B cell (primary cell): ENCODE results near the gene TMUB2. TPM values are rescaled to one million over a fixed set of nuclear protein-coding genes. Genes with fewer than 3 reads are reported as not detected.
"Not testable (repeated sequence)": the region's sequence is repeated elsewhere in the genome, so short reads cannot be mapped to it uniquely, and the experiment has no call there.

Experiments used
- ATAC-seq: fragments of 200-7000 bp; cut with Tn5 transposase; one replicate; pipeline ENCODE4 v1.10.0; 2021; ENCODE audit warnings: low read depth, mild to moderate bottlenecking, moderate number of reproducible peaks, moderate library complexity
- CTCF ChIA-PET: fragments of 350-600 bp; sonication (Branson Sonifier 250); formaldehyde crosslinking; loops from one replicate; lab custom pipeline; 2021; ENCODE audit warnings: antibody characterized with exemption, inconsistent platforms; lab: Charles Lee
- POLR2A ChIA-PET: fragments of 350-600 bp; sonication (Branson Sonifier 250); formaldehyde crosslinking; loops from one replicate; lab custom pipeline; 2021; ENCODE audit warnings: antibody characterized with exemption; lab: Charles Lee
- DNase-seq: peaks from one replicate; pipeline ENCODE4 v3.0.0; 2013
- H2AFZ ChIP-seq: 2 replicates; pipeline ENCODE4 v1.6.1; 2012; ENCODE audit warnings: mild to moderate bottlenecking, low read depth, low read length; ENCODE audit not compliant: insufficient read depth, poor library complexity, severe bottlenecking
- H3K27ac ChIP-seq, 2 donors: 1 replicate in 1 of 2; 2 replicates in 1 of 2; pipeline ENCODE4 v1.5.1; 2012 to 2013; ENCODE audit warnings: low read length in 2 of 2, mild to moderate bottlenecking in 2 of 2, moderate library complexity in 1 of 2
- H3K27me3 ChIP-seq, 4 experiments: fragments of 200-600 bp in 1 of 4; sonication (generic) in 1 of 4; replicated peaks in 1 of 4; 1 replicate in 2 of 4; 2 replicates in 2 of 4; pipeline versions ENCODE4 v1.6.1 to v1.7.0; 2013 to 2016; ENCODE audit warnings: low read length in 3 of 4, mild to moderate bottlenecking in 2 of 4, mixed read lengths in 1 of 4, moderate library complexity in 1 of 4; ENCODE audit not compliant: insufficient read depth in 4 of 4, control insufficient read depth in 3 of 4; ENCODE audit errors: control extremely low read depth in 1 of 4
- H3K36me3 ChIP-seq, 2 experiments: replicated peaks in 1 of 2; 1 replicate in 1 of 2; 2 replicates in 1 of 2; pipeline versions ENCODE4 v1.6.1 to v1.7.1; 2013; ENCODE audit warnings: low read length in 1 of 2; ENCODE audit not compliant: insufficient read depth in 2 of 2, control insufficient read depth in 1 of 2; ENCODE audit errors: control extremely low read depth in 1 of 2, extremely low read depth in 1 of 2
- H3K4me1 ChIP-seq, 2 donors: fragments of 200-600 bp in 1 of 2; sonication (generic) in 1 of 2; 1 replicate in 1 of 2; 2 replicates in 1 of 2; pipeline versions ENCODE4 v1.5.1 to v1.6.1; 2013 to 2017; ENCODE audit warnings: low read length in 2 of 2; ENCODE audit not compliant: control insufficient read depth in 2 of 2, insufficient read depth in 2 of 2
- H3K4me2 ChIP-seq: replicated peaks from 2 replicates; pipeline ENCODE3; 2012; ENCODE audit warnings: mild to moderate bottlenecking, low read depth, low read length; ENCODE audit not compliant: poor library complexity, severe bottlenecking
- H3K4me3 ChIP-seq, 5 experiments: fragments of 200-600 bp in 1 of 5; sonication (generic) in 1 of 5; 1 replicate in 3 of 5; 2 replicates in 2 of 5; pipeline versions ENCODE4 v1.5.1 to v1.7.0; 2011 to 2016; ENCODE audit warnings: low read length in 4 of 5, mild to moderate bottlenecking in 4 of 5, low read depth in 2 of 5, control low read depth in 1 of 5, moderate library complexity in 1 of 5; ENCODE audit not compliant: insufficient read depth in 1 of 5; ENCODE audit errors: control extremely low read depth in 1 of 5, extremely low read depth in 1 of 5
- H3K79me2 ChIP-seq: fragments of 200-600 bp; sonication (generic); one replicate; pipeline ENCODE4 v1.6.0; 2016; ENCODE audit warnings: low read length; ENCODE audit not compliant: control insufficient read depth, insufficient read depth
- H3K9ac ChIP-seq: fragments of 200-600 bp; sonication (generic); 2 replicates; pipeline ENCODE4 v1.6.1; 2017; ENCODE audit warnings: mild to moderate bottlenecking, low read length, moderate library complexity
- H3K9me3 ChIP-seq, 3 donors: one replicate each; pipeline versions ENCODE4 v1.6.1 to v1.7.1; 2013; ENCODE audit warnings: low read length in 2 of 3; ENCODE audit not compliant: control insufficient read depth in 2 of 3, insufficient read depth in 1 of 3; ENCODE audit errors: control extremely low read depth in 1 of 3
- H4K20me1 ChIP-seq: 2 replicates; pipeline ENCODE4 v1.6.0; 2012; ENCODE audit warnings: mild to moderate bottlenecking, low read length; ENCODE audit not compliant: insufficient read depth, control insufficient read depth, poor library complexity, severe bottlenecking
- H3K27ac Mint-ChIP-seq: one replicate; pipeline ENCODE4 v1.8.0; 2021; ENCODE audit warnings: mixed read lengths
- H3K27me3 Mint-ChIP-seq: one replicate; pipeline ENCODE4 v1.8.0; 2021; ENCODE audit warnings: mixed read lengths
- H3K4me1 Mint-ChIP-seq: one replicate; pipeline ENCODE4 v1.8.0; 2021; ENCODE audit warnings: mixed read lengths
- H3K4me3 Mint-ChIP-seq: one replicate; pipeline ENCODE4 v1.8.0; 2021; ENCODE audit warnings: mixed read lengths
- H3K9me3 Mint-ChIP-seq: one replicate; pipeline ENCODE4 v1.8.0; 2022; ENCODE audit warnings: mixed read lengths; ENCODE audit not compliant: insufficient read depth
- CTCF ChIP-seq: fragments of 200-600 bp; IDR thresholded peaks from one replicate; pipeline ENCODE4 v1.8.0; 2022; ENCODE audit warnings: antibody characterized with exemption, mild to moderate bottlenecking
- EZH2 ChIP-seq: IDR thresholded peaks from 2 replicates; pipeline ENCODE4 v1.6.1; 2012; ENCODE audit warnings: borderline replicate concordance, low read depth, mild to moderate bottlenecking, moderate library complexity, low read length; ENCODE audit not compliant: insufficient read depth, poor library complexity, severe bottlenecking
- WGBS: methylation state at CpG from one replicate; pipeline ENCODE4 v1.1.5; 2013; ENCODE audit warnings: missing lambda C conversion rate; ENCODE audit not compliant: insufficient coverage; 5-methylcytosine and 5-hydroxymethylcytosine counted together
- intact Hi-C: fragments of 100-400 bp; cut with micrococcal nuclease; formaldehyde crosslinking; loops from one replicate; pipeline ENCODE4 v1.10.0; 2022
- polyA plus RNA-seq: library from polyadenylated mRNA; depleted of rRNA; stranded (reverse); fragments of >200 nt; gene quantifications from 2 replicates; pipeline ENCODE4 v1.2.3, GENCODE V29; 2012
- total RNA-seq, 2 donors: library from RNA; stranded (reverse); fragments of 120-200 nt in 1 of 2; gene quantifications; 1 replicate in 1 of 2; 2 replicates in 1 of 2; pipeline versions ENCODE4 v1.2.3 to v1.2.4, GENCODE V29; 2013 to 2022

The TMUB2 gene
- total and polyA plus RNA-seq, 2 donors (not counting 1 experiment from before 2014, with no cell fraction given), result 52.3 to 114 TPM

- Histone ChIP-seq H3K4me2 (no peak overlapping the region), H3K36me3 (no peaks in the 10 kb centered on the region), H2AFZ (no peak overlapping the region), H3K4me3 (no peak overlapping the region), H3K27ac (no peak overlapping the region), H3K9me3 (no peaks in the 10 kb centered on the region), H3K79me2 (no peaks in the 10 kb centered on the region), H3K9ac (no peak overlapping the region), H3K27me3 (peaks cover 0 to 20% (median 3%) of the 10 kb centered on the region in 4 experiments), H4K20me1 (no peaks in the 10 kb centered on the region), H3K4me1 (peaks cover 9 to 11% of the 10 kb centered on the region in 2 donors)
- CTCF ChIA-PET, result interaction anchor here (0.9 to 1.1 kb wide), 2 partner anchors 9 to 72 kb away, joined by 3 to 4 read pairs; no protein-coding TSS in a partner anchor
- WGBS, result 34% methylated on average over 9 of the region's 20 CpGs
- TF ChIP-seq CTCF (no peak), EZH2 (no peak)
- DNase-seq (no peak), ATAC-seq (no peak)
- Mint-ChIP-seq H3K9me3 (no peaks in the 10 kb centered on the region), H3K4me1 (peaks cover 8% of the 10 kb centered on the region), H3K27me3 (peaks cover 14% of the 10 kb centered on the region), H3K27ac (no peak overlapping the region), H3K4me3 (no peak overlapping the region)
- POLR2A ChIA-PET, result interaction anchor here (0.6 kb wide), 1 partner anchor 1155 kb away, joined by 5 read pairs; no protein-coding TSS in a partner anchor
- intact Hi-C loops, result no loop called here
Measured at GRCh38 chr17:44137891-44138709, 48.7 kb upstream of the TMUB2 start.

GRCh38 chr17:44143921-44144320 lies 42.9 kb upstream of the TMUB2 start:
- H3K4me1 ChIP-seq, result peaks cover 9 to 11% of the 10 kb centered on the region in 2 donors
- H3K36me3 ChIP-seq, H3K9me3 ChIP-seq, H3K9me3 Mint-ChIP-seq, H2AFZ ChIP-seq, H3K27ac ChIP-seq, H3K4me1 Mint-ChIP-seq, H3K4me3 ChIP-seq, H3K9ac ChIP-seq, H3K27me3 ChIP-seq, H3K4me2 ChIP-seq, H3K27ac Mint-ChIP-seq, H3K27me3 Mint-ChIP-seq, H3K4me3 Mint-ChIP-seq, H3K79me2 ChIP-seq, H4K20me1 ChIP-seq, intact Hi-C loops, ATAC-seq, DNase-seq: not testable (repeated sequence)
- 96% methylated on average over 7 of the region's 8 CpGs for WGBS
- CTCF ChIA-PET, result interaction anchor here (0.6 to 1.6 kb wide), 4 partner anchors 20 to 199 kb away, joined by 3 to 7 read pairs (median 4); partner anchors contain the start of gene HDAC5
- POLR2A ChIA-PET, result interaction anchor here (0.6 to 0.7 kb wide), 2 partner anchors 8 to 47 kb away, joined by 5 to 8 read pairs; no protein-coding TSS in a partner anchor
